IMR-90 (cell line): ENCODE data around the gene DOCK1. TPM values are rescaled to one million over a fixed set of nuclear protein-coding genes. Genes with fewer than 3 reads are reported as not detected.

Experiments
- ATAC-seq: fragments of 200-7000 bp; cut with Tn5 transposase; 2 replicates; pipeline ENCODE4 v1.9.1; 2020; ENCODE audit warnings: low read depth, mild to moderate bottlenecking, moderate library complexity
- BruUV-seq: library from RNA; stranded (reverse); fragments of 400-500 nt; replicated peaks from 2 replicates; lab custom pipeline; 2021; lab: Mats Ljungman, UMichigan
- CTCF ChIA-PET: fragments of 300-600 bp; formaldehyde crosslinking; extraction: SDS; loops from one replicate; lab custom pipeline; 2021; ENCODE audit warnings: antibody characterized with exemption; lab: Yijun Ruan, JAX
- POLR2A ChIA-PET: fragments of 300-600 bp; sonication (Branson Sonifier 250); formaldehyde crosslinking; loops from one replicate; lab custom pipeline; 2022; ENCODE audit warnings: antibody characterized with exemption; ENCODE audit not compliant: unreplicated experiment; lab: Charles Lee
- DNase-seq: peaks from one replicate; pipeline ENCODE4 v3.0.0; 2013
- H2AFZ ChIP-seq: replicated peaks from 2 replicates; pipeline ENCODE3; 2013; ENCODE audit warnings: low read length, mild to moderate bottlenecking; ENCODE audit not compliant: poor library complexity
- H2AK5ac ChIP-seq: 2 replicates; pipeline ENCODE4 v1.6.1; 2013; ENCODE audit warnings: low read depth, low read length, inconsistent platforms
- H2AK9ac ChIP-seq: replicated peaks from 2 replicates; pipeline ENCODE3; 2013; ENCODE audit warnings: mild to moderate bottlenecking, low read depth, low read length, moderate library complexity; ENCODE audit not compliant: poor library complexity
- H2BK120ac ChIP-seq: 2 replicates; pipeline ENCODE4 v1.6.1; 2013; ENCODE audit warnings: low read depth, low read length, inconsistent platforms
- H2BK15ac ChIP-seq: 3 replicates; pipeline ENCODE4 v1.6.1; 2013; ENCODE audit warnings: low read depth, low read length, inconsistent platforms
- H2BK20ac ChIP-seq: 2 replicates; pipeline ENCODE4 v1.6.1; 2013; ENCODE audit warnings: low read depth, mild to moderate bottlenecking, inconsistent platforms, low read length, moderate library complexity
- H2BK5ac ChIP-seq: 2 replicates; pipeline ENCODE4 v1.6.1; 2013; ENCODE audit warnings: mild to moderate bottlenecking, low read depth, low read length, inconsistent platforms; ENCODE audit not compliant: poor library complexity, severe bottlenecking
- H3K14ac ChIP-seq: replicated peaks from 2 replicates; pipeline ENCODE4 v1.6.1; 2013; ENCODE audit warnings: low read depth, low read length, inconsistent platforms
- H3K18ac ChIP-seq: 2 replicates; pipeline ENCODE4 v1.6.1; 2013; ENCODE audit warnings: low read depth, low read length, control low read depth
- H3K23ac ChIP-seq: 2 replicates; pipeline ENCODE4 v1.6.1; 2013; ENCODE audit warnings: low read depth, low read length, inconsistent platforms
- H3K27ac ChIP-seq: 2 replicates; pipeline ENCODE4 v1.5.1; 2013; ENCODE audit warnings: mild to moderate bottlenecking, control low read depth, low read length; ENCODE audit not compliant: insufficient read depth
- H3K27me3 ChIP-seq: 2 replicates; pipeline ENCODE4 v1.6.1; 2013; ENCODE audit warnings: low read length; ENCODE audit not compliant: control insufficient read depth, insufficient read depth
- H3K36me3 ChIP-seq: 2 replicates; pipeline ENCODE4 v1.6.1; 2013; ENCODE audit warnings: low read length, mixed read lengths; ENCODE audit not compliant: control insufficient read depth, insufficient read depth
- H3K4ac ChIP-seq: 2 replicates; pipeline ENCODE4 v1.6.1; 2013; ENCODE audit warnings: low read depth, low read length, inconsistent platforms
- H3K4me1 ChIP-seq: 2 replicates; pipeline ENCODE4 v1.6.1; 2013; ENCODE audit warnings: low read length, mixed read lengths; ENCODE audit not compliant: control insufficient read depth, insufficient read depth
- H3K4me2 ChIP-seq: 2 replicates; pipeline ENCODE4 v1.6.1; 2013; ENCODE audit warnings: low read depth, mild to moderate bottlenecking, control low read depth, low read length, moderate library complexity
- H3K4me3 ChIP-seq: 2 replicates; pipeline ENCODE4 v1.5.1; 2013; ENCODE audit warnings: low read depth, mild to moderate bottlenecking, control low read depth, low read length, moderate library complexity; ENCODE audit not compliant: insufficient read depth
- H3K56ac ChIP-seq: 2 replicates; pipeline ENCODE4 v1.6.1; 2013; ENCODE audit warnings: low read length, inconsistent platforms; ENCODE audit not compliant: insufficient read depth; ENCODE audit errors: extremely low read depth
- H3K79me1 ChIP-seq, 2 experiments: 2 replicates each; pipeline ENCODE4 v1.6.1; 2013; ENCODE audit warnings: low read length in 2 of 2, inconsistent platforms in 1 of 2, low read depth in 1 of 2
- H3K9ac ChIP-seq: 2 replicates; pipeline ENCODE4 v1.6.1; 2013; ENCODE audit warnings: low read depth, low read length, control low read depth
- H3K9me1 ChIP-seq: 2 replicates; pipeline ENCODE4 v1.6.1; 2013; ENCODE audit warnings: low read length, inconsistent platforms; ENCODE audit not compliant: insufficient read depth
- H3K9me3 ChIP-seq: 2 replicates; pipeline ENCODE4 v1.6.1; 2013; ENCODE audit warnings: low read length; ENCODE audit not compliant: control insufficient read depth, insufficient read depth
- H4K20me1 ChIP-seq: 2 replicates; pipeline ENCODE4 v1.6.1; 2013; ENCODE audit warnings: low read length, inconsistent platforms; ENCODE audit not compliant: insufficient read depth
- H4K5ac ChIP-seq: 2 replicates; pipeline ENCODE4 v1.6.1; 2013; ENCODE audit warnings: mild to moderate bottlenecking, low read depth, low read length, control low read depth
- H4K8ac ChIP-seq, 2 experiments: 2 replicates each; pipeline ENCODE4 v1.6.1; 2013; ENCODE audit warnings: low read depth in 2 of 2, low read length in 2 of 2, control low read depth in 1 of 2, inconsistent platforms in 1 of 2
- H4K91ac ChIP-seq: 2 replicates; pipeline ENCODE4 v1.6.1; 2013; ENCODE audit warnings: low read depth, low read length, inconsistent platforms; ENCODE audit not compliant: insufficient read depth
- MAFK ChIP-seq: IDR thresholded peaks from 2 replicates; pipeline ENCODE4 v1.6.1; 2012; ENCODE audit warnings: low read depth, low read length, improper control_type of control experiment
- RFX5 ChIP-seq: IDR thresholded peaks from 2 replicates; pipeline ENCODE4 v1.8.0; 2012; ENCODE audit warnings: low read depth, mild to moderate bottlenecking, low read length, moderate library complexity
- WGBS, 2 experiments: methylation state at CpG; one replicate each; pipeline versions ENCODE4 v1.1.5 to v1.1.7; 2013; ENCODE audit warnings: missing lambda C conversion rate in 2 of 2; ENCODE audit not compliant: insufficient read length in 1 of 2; ENCODE audit errors: extremely low coverage in 2 of 2; 5-methylcytosine and 5-hydroxymethylcytosine counted together
- dilution Hi-C: fragments of 300-500 bp; cut with HindIII; formaldehyde crosslinking; loops from one replicate; pipeline ENCODE4 v1.14.3; 2018; ENCODE audit warnings: low sequenced_read_pairs; ENCODE audit not compliant: unreplicated experiment
- in situ Hi-C: fragments of 300-500 bp; cut with MboI; formaldehyde crosslinking; loops from 3 replicates; pipeline ENCODE4 v1.14.3; 2019; ENCODE audit warnings: low sequenced_read_pairs, inconsistent platforms, mixed read lengths
- intact Hi-C: fragments of 100-400 bp; cut with micrococcal nuclease; formaldehyde crosslinking; loops from 2 replicates; pipeline ENCODE4 v1.10.0; 2022
- polyA plus RNA-seq, 3 experiments: library from polyadenylated mRNA; depleted of rRNA; stranded (reverse); fragments of >200 nt; gene quantifications; 2 replicates each; pipeline ENCODE4 v1.2.3, GENCODE V29; 2012; ENCODE audit warnings: low replicate concordance in 1 of 3
- total RNA-seq: library from RNA; depleted of rRNA; stranded (reverse); fragments of >200 nt; gene quantifications from 2 replicates; pipeline ENCODE4 v1.2.3, GENCODE V29; 2012

Gene DOCK1
- total and polyA plus RNA-seq, 2 of the 4 experiments (the other 2 are of a cell fraction), result 28.2 to 71.0 TPM

- H2AK9ac ChIP-seq, result no peak overlapping the region
- no peak overlapping the region for H3K9ac ChIP-seq
- WGBS, 2 experiments, result no CpG with 5 or more reads among the region's 5 CpGs
- no peaks in the 10 kb centered on the region for H3K27me3 ChIP-seq
- H3K4me2 ChIP-seq, result no peak overlapping the region
- no peak overlapping the region for H4K91ac ChIP-seq
- no peak overlapping the region for H4K5ac ChIP-seq
- no peak overlapping the region for H3K23ac ChIP-seq
- H2BK20ac ChIP-seq, result no peak overlapping the region
- H3K36me3 ChIP-seq, result peaks cover 9% of the 10 kb centered on the region; the same call in 1 of the 2 replicates
- H3K9me3 ChIP-seq, result no peaks in the 10 kb centered on the region
- peaks cover 59% of the 10 kb centered on the region for H4K20me1 ChIP-seq
- ChIA-PET POLR2A (no interaction called here), CTCF (no interaction called here)
- no TSS peak for BruUV-seq
- H2AFZ ChIP-seq, result no peak overlapping the region
- H3K4me3 ChIP-seq, result no peak overlapping the region
- H4K8ac ChIP-seq, result no peak overlapping the region
- peaks cover 22% of the 10 kb centered on the region; the same call in 1 of the 2 replicates for H3K9me1 ChIP-seq
- no peak overlapping the region for H3K27ac ChIP-seq
- H2BK15ac ChIP-seq, result no peak overlapping the region
- in situ Hi-C loops (no loop called here), dilution Hi-C loops (no loop called here), intact Hi-C loops (no loop called here)
- no peaks in the 10 kb centered on the region for H3K4me1 ChIP-seq
- no peak overlapping the region for H2BK120ac ChIP-seq
- H2AK5ac ChIP-seq, result no peak overlapping the region
- H2BK5ac ChIP-seq, result no peak overlapping the region
- no peak for DNase-seq
- H3K56ac ChIP-seq, result no peak overlapping the region
- TF ChIP-seq MAFK, result peak; percentile 38; the same call in 1 of the 2 replicates
- no peak for TF ChIP-seq RFX5
- H3K79me1 ChIP-seq, result peaks cover 48 to 66% of the 10 kb centered on the region in 2 experiments
- H3K4ac ChIP-seq, result no peak overlapping the region
- no peak overlapping the region for H3K18ac ChIP-seq
- ATAC-seq, result no peak
- no peak overlapping the region for H3K14ac ChIP-seq
Measured at GRCh38 chr10:126966938-126967337, 61.7 kb downstream of the DOCK1 start.
